IPS-15b (cell line): ENCODE measurements around the gene TMEM208.
A peak's percentile ranks its signal among the peaks of the same experiment; 100 is the strongest.

Experiments used
- H3K27me3 ChIP-seq: one replicate; pipeline ENCODE4 v1.6.1; 2013; ENCODE audit warnings: low read length; ENCODE audit not compliant: control insufficient read depth, insufficient read depth
- H3K36me3 ChIP-seq: one replicate; pipeline ENCODE4 v1.6.1; 2013; ENCODE audit warnings: low read length; ENCODE audit not compliant: control insufficient read depth, insufficient read depth
- H3K4me1 ChIP-seq: one replicate; pipeline ENCODE4 v1.6.1; 2013; ENCODE audit warnings: mild to moderate bottlenecking, low read length; ENCODE audit not compliant: control insufficient read depth, insufficient read depth
- H3K4me3 ChIP-seq: one replicate; pipeline ENCODE4 v1.5.1; 2013; ENCODE audit warnings: low read depth, low read length
- H3K9ac ChIP-seq: one replicate; pipeline ENCODE4 v1.6.1; 2013; ENCODE audit warnings: low read depth, mild to moderate bottlenecking, low read length
- H3K9me3 ChIP-seq: one replicate; pipeline ENCODE4 v1.6.1; 2013; ENCODE audit warnings: mild to moderate bottlenecking, low read length; ENCODE audit not compliant: control insufficient read depth, insufficient read depth

Gene TMEM208

DNA sequence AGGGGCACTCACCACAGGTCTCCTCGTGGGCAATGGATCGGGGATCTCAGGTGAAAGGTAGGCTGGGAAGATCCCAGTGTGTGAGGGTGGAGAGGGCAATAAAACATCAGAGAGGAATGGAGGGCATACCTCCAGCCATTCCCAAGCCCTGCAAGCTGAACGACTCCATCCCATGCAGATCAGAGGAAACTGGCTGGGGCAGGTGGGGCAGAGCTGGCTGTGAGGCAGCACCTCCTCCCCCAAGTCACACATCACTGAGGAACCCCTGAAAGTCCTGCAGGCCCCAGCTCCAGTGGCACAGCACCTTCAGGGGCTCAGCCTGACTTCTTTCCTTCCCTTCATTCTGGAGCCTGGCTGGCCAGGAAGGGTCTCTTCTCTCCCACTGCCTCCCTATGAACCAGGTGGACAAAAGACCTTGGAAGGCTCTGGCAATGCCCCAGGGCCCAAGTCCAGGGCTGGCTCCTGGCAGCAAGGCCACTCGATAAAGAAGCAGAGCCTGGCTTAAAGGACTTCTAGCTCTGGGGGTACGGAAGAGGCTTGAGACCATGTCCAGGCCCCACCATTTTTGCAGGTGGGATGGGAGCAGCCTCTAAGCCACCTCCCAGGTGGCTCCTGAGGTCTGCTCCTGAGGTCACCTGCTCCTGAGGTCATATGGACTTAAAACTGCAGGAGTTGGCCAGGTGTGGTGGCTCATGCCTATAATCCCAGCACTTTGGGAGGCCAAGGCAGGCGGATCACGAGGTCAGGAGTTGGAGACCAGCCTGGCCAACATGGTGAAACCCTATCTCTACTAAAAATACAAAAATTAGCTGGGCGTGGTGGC is 13.5 kb upstream of the TMEM208 start:
- H3K4me1 ChIP-seq, result no peaks in the 10 kb centered on the region
- no peaks in the 10 kb centered on the region for H3K9me3 ChIP-seq
- H3K9ac ChIP-seq, result no peak overlapping the region
- no peaks in the 10 kb centered on the region for H3K36me3 ChIP-seq
- peaks cover 7% of the 10 kb centered on the region for H3K27me3 ChIP-seq
- no peak overlapping the region for H3K4me3 ChIP-seq

DNA sequence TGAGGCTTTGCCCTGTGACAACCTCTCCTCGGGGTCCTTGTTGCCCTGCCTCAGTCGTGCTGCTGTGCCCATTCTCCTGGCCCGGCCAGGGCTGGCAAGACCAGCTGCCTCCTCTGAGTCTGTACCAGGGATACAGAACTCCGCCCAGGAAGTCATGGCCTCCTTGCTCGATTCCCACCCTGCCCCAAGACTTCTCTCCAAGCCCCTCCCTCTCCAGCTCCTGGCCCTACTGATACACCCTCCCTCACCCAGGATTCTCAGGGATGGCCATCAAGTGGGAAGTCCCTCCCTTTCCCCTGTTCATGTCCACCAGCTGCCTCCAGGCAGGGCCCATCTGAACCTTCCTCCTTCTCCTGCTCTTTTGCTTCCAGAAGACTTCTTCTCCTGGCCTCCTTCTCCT is 11.2 kb upstream of the TMEM208 start:
- Histone ChIP-seq H3K9me3 (no peaks in the 10 kb centered on the region), H3K4me3 (no peak overlapping the region)

GRCh38 chr16:67216612-67217490 is 10.1 kb upstream of the TMEM208 start:
- H3K9ac ChIP-seq, result peak overlapping the region; percentile 12
- H3K4me1 ChIP-seq, result no peaks in the 10 kb centered on the region
- H3K9me3 ChIP-seq, result no peaks in the 10 kb centered on the region
- no peak overlapping the region for H3K4me3 ChIP-seq
- H3K36me3 ChIP-seq, result no peaks in the 10 kb centered on the region
- H3K27me3 ChIP-seq, result peaks cover 6% of the 10 kb centered on the region

More for the DNA sequence above, 11.2 kb upstream of the TMEM208 start:
- Histone ChIP-seq H3K9ac (no peak overlapping the region), H3K36me3 (no peaks in the 10 kb centered on the region), H3K27me3 (peaks cover 7% of the 10 kb centered on the region), H3K4me1 (no peaks in the 10 kb centered on the region)

DNA sequence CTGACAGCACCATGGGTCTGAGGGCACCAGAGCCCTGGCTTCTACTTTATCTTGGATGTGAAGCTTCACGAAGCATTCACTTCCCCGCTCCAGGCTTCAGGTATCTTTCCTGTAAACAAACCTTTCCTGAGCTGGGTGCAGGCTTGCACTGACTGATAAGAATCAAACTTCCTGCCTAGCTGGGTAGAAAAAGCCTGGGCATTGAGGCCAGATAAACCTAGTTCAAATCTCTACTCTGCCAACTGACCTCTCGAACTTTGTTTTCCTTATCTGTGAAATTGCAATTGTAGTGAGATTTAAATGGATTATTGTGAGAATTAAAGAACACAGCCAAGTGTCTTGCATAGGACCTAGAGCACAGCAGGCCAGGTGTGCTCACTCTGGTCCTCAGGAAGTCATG is 2.9 kb upstream of the TMEM208 start:
- peaks cover 4% of the 10 kb centered on the region for H3K4me1 ChIP-seq
- H3K4me3 ChIP-seq, result no peak overlapping the region
- H3K36me3 ChIP-seq, result peaks cover 12% of the 10 kb centered on the region
- H3K9me3 ChIP-seq, result no peaks in the 10 kb centered on the region
- no peak overlapping the region for H3K9ac ChIP-seq
- H3K27me3 ChIP-seq, result no peaks in the 10 kb centered on the region

- Histone ChIP-seq H3K27me3 (no peaks in the 10 kb centered on the region), H3K9me3 (no peaks in the 10 kb centered on the region), H3K4me1 (peaks cover 4% of the 10 kb centered on the region), H3K9ac (no peak overlapping the region), H3K36me3 (peaks cover 36% of the 10 kb centered on the region), H3K4me3 (peak overlapping the region; percentile 99)
Observed at GRCh38 chr16:67226295-67226803, 581 bp upstream of the TMEM208 start.

- H3K9me3 ChIP-seq, result no peaks in the 10 kb centered on the region
- peaks cover 40% of the 10 kb centered on the region for H3K36me3 ChIP-seq
- H3K4me1 ChIP-seq, result peaks cover 4% of the 10 kb centered on the region
- H3K9ac ChIP-seq, result peak overlapping the region; percentile 94
- H3K4me3 ChIP-seq, result peak overlapping the region; percentile 99
- H3K27me3 ChIP-seq, result no peaks in the 10 kb centered on the region
Observed at GRCh38 chr16:67227567-67227921, 614 bp downstream of the TMEM208 start.

DNA sequence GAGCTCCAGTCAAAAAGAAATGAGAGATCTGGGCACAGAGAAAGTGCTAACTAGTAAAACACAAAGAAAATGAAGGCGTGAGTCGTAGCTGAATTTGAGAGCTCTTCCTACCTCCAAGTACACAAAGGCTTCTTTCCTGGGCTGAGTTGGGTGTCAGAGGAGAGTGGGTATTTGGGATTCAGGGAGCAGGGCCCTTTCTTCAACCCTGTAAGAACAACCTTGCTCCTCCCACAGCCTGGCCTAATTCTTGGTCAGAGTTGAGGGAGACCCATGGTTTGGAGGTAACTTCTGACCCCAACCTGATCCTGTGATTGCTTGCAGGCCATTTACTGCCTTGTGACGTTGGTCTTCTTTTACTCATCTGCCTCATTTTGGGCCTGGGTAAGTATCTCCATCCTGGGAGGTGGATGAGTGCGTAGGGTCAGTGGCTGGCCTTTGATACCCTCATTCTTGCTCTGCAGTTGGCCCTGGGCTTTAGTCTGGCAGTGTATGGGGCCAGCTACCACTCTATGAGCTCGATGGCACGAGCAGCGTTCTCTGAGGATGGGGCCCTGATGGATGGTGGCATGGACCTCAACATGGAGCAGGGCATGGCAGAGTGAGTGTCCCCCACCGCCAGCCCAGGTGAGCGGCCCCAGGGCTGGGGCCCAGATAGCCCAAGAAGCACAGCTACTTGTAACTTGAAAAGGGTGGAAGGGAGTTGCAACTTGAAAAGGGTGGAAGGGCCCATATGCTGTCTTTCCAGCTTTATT is 1.3 kb downstream of the TMEM208 start:
- peaks cover 41% of the 10 kb centered on the region for H3K36me3 ChIP-seq

GRCh38 chr16:67228905-67229304 is 2.0 kb downstream of the TMEM208 start:
- Histone ChIP-seq H3K9ac (no peak overlapping the region), H3K9me3 (no peaks in the 10 kb centered on the region), H3K36me3 (peaks cover 43% of the 10 kb centered on the region), H3K27me3 (no peaks in the 10 kb centered on the region), H3K4me1 (peaks cover 4% of the 10 kb centered on the region), H3K4me3 (no peak overlapping the region)

More for the DNA sequence above, 1.3 kb downstream of the TMEM208 start:
- Histone ChIP-seq H3K4me1 (peaks cover 4% of the 10 kb centered on the region), H3K27me3 (no peaks in the 10 kb centered on the region), H3K4me3 (peak overlapping the region; percentile 99), H3K9me3 (no peaks in the 10 kb centered on the region), H3K9ac (peak overlapping the region; percentile 94)

GRCh38 chr16:67229906-67230808 is 3.2 kb downstream of the TMEM208 start:
- H3K27me3 ChIP-seq, result no peaks in the 10 kb centered on the region
- H3K4me3 ChIP-seq, result no peak overlapping the region
- H3K4me1 ChIP-seq, result peaks cover 4% of the 10 kb centered on the region
- H3K36me3 ChIP-seq, result peaks cover 43% of the 10 kb centered on the region
- no peak overlapping the region for H3K9ac ChIP-seq
- no peaks in the 10 kb centered on the region for H3K9me3 ChIP-seq

DNA sequence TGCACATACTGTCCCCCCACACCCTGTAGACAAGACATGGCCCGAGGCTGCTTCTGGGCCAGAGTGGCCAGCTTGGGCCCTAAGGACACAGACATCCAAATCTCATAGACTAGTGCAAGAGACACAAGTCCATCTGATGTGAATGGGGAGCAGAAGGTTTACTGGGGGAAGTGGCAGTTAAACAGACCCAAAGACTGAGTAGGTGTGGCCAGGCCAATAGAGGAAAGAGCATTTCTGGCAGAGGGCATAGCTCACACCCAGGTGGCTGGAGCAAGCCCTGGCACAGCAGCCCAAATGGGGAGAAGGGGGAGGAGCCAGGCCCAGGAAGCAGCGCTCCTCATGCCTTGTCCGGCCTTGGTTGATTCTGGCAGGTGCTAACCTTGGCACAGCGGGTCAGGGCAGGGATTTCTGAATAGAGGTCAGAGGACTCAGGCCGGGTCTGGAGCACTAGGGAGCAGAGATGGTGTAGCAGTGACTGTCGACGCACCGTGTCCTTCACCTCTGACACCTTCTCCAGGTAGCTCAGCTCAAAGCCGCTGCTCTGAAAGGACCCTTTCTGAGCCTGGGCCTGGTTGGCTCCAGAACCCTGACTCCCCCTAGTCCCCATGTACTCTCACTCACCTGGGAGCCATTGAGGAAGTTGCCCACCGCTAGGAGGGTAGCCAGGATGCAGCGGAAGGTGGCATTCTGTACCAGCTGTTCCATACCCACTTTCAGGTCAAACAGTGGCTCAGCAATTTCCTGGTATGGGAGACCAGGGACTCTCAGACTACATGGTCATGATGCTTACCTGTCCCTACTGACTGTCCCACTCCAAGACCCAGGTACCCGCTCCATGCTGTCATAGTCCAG is 4.1 kb downstream of the TMEM208 start:
- Histone ChIP-seq H3K4me1 (peaks cover 4% of the 10 kb centered on the region), H3K9ac (no peak overlapping the region), H3K9me3 (no peaks in the 10 kb centered on the region), H3K36me3 (peaks cover 46% of the 10 kb centered on the region), H3K27me3 (no peaks in the 10 kb centered on the region), H3K4me3 (no peak overlapping the region)
